Body of pancreas (tissue), 4 donors: ENCODE data around the gene RBMS3.

Experiments used
- CTCF ChIP-seq, 7 experiments: fragments of 450-650 bp in 4 of 7; fragments of 200-600 bp in 3 of 7; sonication (generic) in 3 of 7; IDR thresholded peaks; one replicate each; pipeline ENCODE4 v1.5.1; 2016 to 2019; ENCODE audit warnings: antibody characterized with exemption in 7 of 7
- POLR2A ChIP-seq, 3 donors: fragments of 450-650 bp; IDR thresholded peaks; one replicate each; pipeline ENCODE4 v1.6.1; 2016; ENCODE audit warnings: antibody characterized with exemption in 3 of 3, mild to moderate bottlenecking in 2 of 3

- TF ChIP-seq POLR2A (IDR thresholded peaks at IDR 0.05) = no peak
- no peak for TF ChIP-seq CTCF (IDR thresholded peaks at IDR 0.05)
Measured at GRCh38 chr3:29576181-29576580, 295.3 kb downstream of the RBMS3 start.
